H1 (cell line): Measurements from ENCODE around the gene RYR3. TPM values are rescaled to one million over a fixed set of nuclear protein-coding genes. Genes with fewer than 3 reads are reported as not detected.

ENCODE experiments used
- CTCF ChIA-PET: fragments of 300-600 bp; sonication (Branson Sonifier 250); formaldehyde crosslinking; loops from one replicate; lab custom pipeline; 2021; ENCODE audit not compliant: partially characterized antibody; lab: Charles Lee
- POLR2A ChIA-PET: fragments of 300-600 bp; sonication (Branson Sonifier 250); formaldehyde crosslinking; loops from one replicate; lab custom pipeline; 2021; ENCODE audit warnings: inconsistent platforms; ENCODE audit not compliant: partially characterized antibody; lab: Charles Lee
- DNase-seq, 2 experiments: peaks; one replicate each; pipeline versions ENCODE4 v3.0.0 to v3.0.0-alpha.2; 2010 to 2022; ENCODE audit warnings: low spot score in 2 of 2, low read depth in 1 of 2, mixed read lengths in 1 of 2
- FAIRE-seq: peaks from 2 replicates; lab custom pipeline; 2011; peaks lifted over from hg19 to GRCh38; lab: Jason Lieb, UNC
- H2AFZ ChIP-seq: 2 replicates; pipeline ENCODE4 v1.8.1; 2012; ENCODE audit warnings: low read length, inconsistent platforms
- H2AK5ac ChIP-seq: 2 replicates; pipeline ENCODE4 v1.6.1; 2013; ENCODE audit warnings: low read depth, low read length
- H2BK120ac ChIP-seq: replicated peaks from 2 replicates; pipeline ENCODE3; 2013; ENCODE audit warnings: low read depth, low read length, inconsistent platforms
- H2BK12ac ChIP-seq: 2 replicates; pipeline ENCODE4 v1.6.1; 2013; ENCODE audit warnings: low read depth, low read length
- H2BK15ac ChIP-seq: 2 replicates; pipeline ENCODE4 v1.6.1; 2013; ENCODE audit warnings: low read length
- H2BK20ac ChIP-seq: 2 replicates; pipeline ENCODE4 v1.6.1; 2013; ENCODE audit warnings: low read length
- H2BK5ac ChIP-seq: 2 replicates; pipeline ENCODE4 v1.6.1; 2013; ENCODE audit warnings: low read depth, low read length
- H3K14ac ChIP-seq: 2 replicates; pipeline ENCODE4 v1.6.1; 2013; ENCODE audit warnings: inconsistent platforms; ENCODE audit not compliant: insufficient read length
- H3K18ac ChIP-seq: 2 replicates; pipeline ENCODE4 v1.6.1; 2013; ENCODE audit warnings: low read length; ENCODE audit errors: extremely low read depth
- H3K23ac ChIP-seq: 2 replicates; pipeline ENCODE4 v1.6.1; 2013; ENCODE audit warnings: inconsistent platforms; ENCODE audit not compliant: insufficient read length
- H3K23me2 ChIP-seq: 2 replicates; pipeline ENCODE4 v1.6.1; 2013; ENCODE audit warnings: low read depth, low read length
- H3K27ac ChIP-seq: 2 replicates; pipeline ENCODE4 v1.6.1; 2011; ENCODE audit warnings: low read depth, low read length, inconsistent platforms
- H3K27me3 ChIP-seq, 4 experiments: replicated peaks in 1 of 4; 1 replicate in 1 of 4; 2 replicates in 3 of 4; pipeline versions ENCODE4 v1.6.1 to v1.8.1; 2011 to 2013; ENCODE audit warnings: low read length in 3 of 4, mild to moderate bottlenecking in 3 of 4, inconsistent platforms in 2 of 4, mixed read lengths in 2 of 4, moderate library complexity in 1 of 4; ENCODE audit not compliant: control insufficient read depth in 3 of 4, insufficient read depth in 3 of 4; ENCODE audit errors: extremely low read depth in 1 of 4
- H3K36me3 ChIP-seq, 4 experiments: 2 replicates each; pipeline versions ENCODE4 v1.6.1 to v1.8.1; 2011 to 2013; ENCODE audit warnings: mild to moderate bottlenecking in 4 of 4, low read length in 3 of 4, moderate library complexity in 2 of 4, control low read depth in 1 of 4, inconsistent platforms in 1 of 4; ENCODE audit not compliant: insufficient read depth in 4 of 4, control insufficient read depth in 2 of 4
- H3K4ac ChIP-seq: replicated peaks from 2 replicates; pipeline ENCODE3; 2013; ENCODE audit warnings: low read length, low read depth, mixed read lengths, inconsistent platforms; ENCODE audit not compliant: insufficient read length
- H3K4me1 ChIP-seq, 4 experiments: replicated peaks in 1 of 4; 1 replicate in 1 of 4; 2 replicates in 3 of 4; pipeline versions ENCODE4 v1.6.1 to v1.8.1; 2011 to 2013; ENCODE audit warnings: low read length in 3 of 4, inconsistent platforms in 2 of 4, mixed read lengths in 1 of 4; ENCODE audit not compliant: insufficient read depth in 4 of 4, control insufficient read depth in 3 of 4
- H3K4me2 ChIP-seq, 2 experiments: 2 replicates each; pipeline versions ENCODE4 v1.6.1 to v1.8.1; 2011 to 2013; ENCODE audit warnings: low read depth in 2 of 2, low read length in 2 of 2, control low read depth in 1 of 2, inconsistent platforms in 1 of 2, mild to moderate bottlenecking in 1 of 2; ENCODE audit not compliant: insufficient read depth in 1 of 2
- H3K4me3 ChIP-seq, 4 experiments: fragments of 200-600, 300-600 bp in 1 of 4; sonication (generic), shearing (Covaris generic), sonication (Bioruptor Twin) in 1 of 4; 2 replicates each; pipeline versions ENCODE4 v1.5.1 to v1.8.1; 2011 to 2016; ENCODE audit warnings: low read length in 4 of 4, low read depth in 3 of 4, control low read depth in 2 of 4, inconsistent platforms in 2 of 4, mild to moderate bottlenecking in 2 of 4, mixed read lengths in 1 of 4, moderate library complexity in 1 of 4; ENCODE audit not compliant: insufficient read depth in 2 of 4; ENCODE audit errors: extremely low read depth in 1 of 4
- H3K56ac ChIP-seq: replicated peaks from 2 replicates; pipeline ENCODE3; 2013; ENCODE audit warnings: low read depth, mild to moderate bottlenecking, mixed read lengths, low read length, inconsistent platforms; ENCODE audit not compliant: insufficient read length
- H3K79me1 ChIP-seq: 2 replicates; pipeline ENCODE4 v1.6.1; 2013; ENCODE audit warnings: low read depth, low read length, control low read depth
- H3K79me2 ChIP-seq, 2 experiments: 2 replicates each; pipeline versions ENCODE4 v1.6.1 to v1.8.1; 2012 to 2013; ENCODE audit warnings: low read length in 2 of 2, mild to moderate bottlenecking in 2 of 2, inconsistent platforms in 1 of 2; ENCODE audit not compliant: insufficient read depth in 2 of 2, control insufficient read depth in 1 of 2
- H3K9ac ChIP-seq, 4 experiments: replicated peaks in 1 of 4; 1 replicate in 1 of 4; 2 replicates in 3 of 4; pipeline versions ENCODE4 v1.6.1 to v1.8.1; 2011 to 2013; ENCODE audit warnings: low read depth in 3 of 4, low read length in 3 of 4, control low read depth in 2 of 4, mild to moderate bottlenecking in 2 of 4, moderate library complexity in 2 of 4, inconsistent platforms in 1 of 4; ENCODE audit errors: extremely low read depth in 1 of 4
- H3K9me3 ChIP-seq, 2 experiments: 2 replicates each; pipeline versions ENCODE4 v1.6.1 to v1.8.1; 2012 to 2013; ENCODE audit warnings: mild to moderate bottlenecking in 2 of 2, moderate library complexity in 2 of 2, control low read depth in 1 of 2, inconsistent platforms in 1 of 2, low read depth in 1 of 2, low read length in 1 of 2, mixed read lengths in 1 of 2; ENCODE audit not compliant: insufficient read depth in 2 of 2
- H4K20me1 ChIP-seq, 2 experiments: replicated peaks in 1 of 2; 2 replicates each; pipeline versions ENCODE3 to v1.8.1; 2011 to 2013; ENCODE audit warnings: inconsistent platforms in 2 of 2, low read length in 2 of 2, mild to moderate bottlenecking in 1 of 2; ENCODE audit not compliant: insufficient read depth in 2 of 2, control insufficient read depth in 1 of 2
- H4K5ac ChIP-seq: 2 replicates; pipeline ENCODE4 v1.6.1; 2013; ENCODE audit warnings: low read length, low read depth, mixed read lengths, inconsistent platforms; ENCODE audit not compliant: insufficient read length
- H4K8ac ChIP-seq: 2 replicates; pipeline ENCODE4 v1.8.0; 2013; ENCODE audit warnings: mild to moderate bottlenecking, moderate library complexity, low read length, inconsistent platforms; ENCODE audit not compliant: insufficient read depth; ENCODE audit errors: extremely low read depth
- H4K91ac ChIP-seq: replicated peaks from 2 replicates; pipeline ENCODE3; 2013; ENCODE audit warnings: low read length, mixed read lengths, inconsistent platforms; ENCODE audit not compliant: insufficient read length
- ASH2L ChIP-seq: fragments of 200-600, 300-600 bp; sonication (generic); IDR thresholded peaks from one replicate; pipeline ENCODE4 v1.7.1; 2017; ENCODE audit warnings: low read length
- BCL11A ChIP-seq, 2 experiments: IDR thresholded peaks; one replicate each; pipeline ENCODE4 v1.6.1; 2011; ENCODE audit warnings: low read depth in 2 of 2, low read length in 2 of 2, mild to moderate bottlenecking in 2 of 2
- CEBPB ChIP-seq: IDR thresholded peaks from 2 replicates; pipeline ENCODE4 v1.6.1; 2012; ENCODE audit warnings: low read depth, low read length
- CHD1 ChIP-seq: IDR thresholded peaks from 2 replicates; pipeline ENCODE4 v1.6.1; 2012; ENCODE audit warnings: low read depth, low read length, improper control_type of control experiment
- CTBP2 ChIP-seq: IDR thresholded peaks from 2 replicates; pipeline ENCODE4 v1.7.0; 2011; ENCODE audit warnings: borderline replicate concordance, mild to moderate bottlenecking, moderate library complexity, mixed read lengths, low read length; ENCODE audit not compliant: insufficient read depth, insufficient read length
- EP300 ChIP-seq, 2 experiments: IDR thresholded peaks; 1 replicate in 1 of 2; 2 replicates in 1 of 2; pipeline ENCODE4 v1.6.1; 2011 to 2012; ENCODE audit warnings: low read depth in 2 of 2, low read length in 2 of 2, mild to moderate bottlenecking in 2 of 2, borderline replicate concordance in 1 of 2, inconsistent platforms in 1 of 2, moderate library complexity in 1 of 2
- JUN ChIP-seq: IDR thresholded peaks from 2 replicates; pipeline ENCODE4 v1.6.1; 2011; ENCODE audit warnings: low read depth, mild to moderate bottlenecking, improper control_type of control experiment, low read length
- JUND ChIP-seq: IDR thresholded peaks from 2 replicates; pipeline ENCODE4 v1.6.1; 2011; ENCODE audit warnings: mild to moderate bottlenecking, improper control_type of control experiment, low read length
- NRF1 ChIP-seq: IDR thresholded peaks from 2 replicates; pipeline ENCODE4 v1.6.1; 2011; ENCODE audit warnings: mild to moderate bottlenecking, low read depth, low read length, improper control_type of control experiment
- YY1 ChIP-seq: IDR thresholded peaks from 2 replicates; pipeline ENCODE4 v1.6.1; 2011; ENCODE audit warnings: low read depth, mild to moderate bottlenecking, low read length
- WGBS, 2 experiments: shearing (Covaris generic) in 1 of 2; methylation state at CpG; one replicate each; pipeline versions ENCODE4 v1.1.6 to v1.1.7; 2013 to 2015; ENCODE audit warnings: low lambda C conversion rate in 2 of 2, mixed read lengths in 2 of 2, inconsistent platforms in 1 of 2, low coverage in 1 of 2, missing lambda C conversion rate in 1 of 2; ENCODE audit not compliant: insufficient replicate concordance in 2 of 2, insufficient coverage in 1 of 2, insufficient read length in 1 of 2; ENCODE audit errors: extremely low coverage in 1 of 2, missing lambda C conversion rate in 1 of 2; 5-methylcytosine and 5-hydroxymethylcytosine counted together
- polyA plus RNA-seq, 7 experiments: library from polyadenylated mRNA; depleted of rRNA in 3 of 7; stranded (reverse) in 5 of 7; unstranded in 2 of 7; fragments of >200 nt in 5 of 7; fragments of 200-250 nt in 2 of 7; gene quantifications; 1 replicate in 5 of 7; 2 replicates in 1 of 7; 4 replicates in 1 of 7; pipeline versions ENCODE4 v1.2.1 to v1.2.3, GENCODE V29; 2011 to 2013; ENCODE audit warnings: missing spikeins in 2 of 7, mixed read lengths in 2 of 7
- total RNA-seq: library from RNA; stranded (reverse); fragmentation: NEBNext Ultra II Directional; extraction: Animal tissue kit (Norgen Biotek cat#: 25700); gene quantifications from 2 replicates; pipeline ENCODE4 v1.2.1, GENCODE V29; 2021
- TF ChIP-seq, protein P1 (sequence below): IDR thresholded peaks from 2 replicates; pipeline ENCODE4 v1.6.1; 2012; ENCODE audit warnings: low read length, inconsistent platforms
- TF ChIP-seq, protein P2 (sequence below): IDR thresholded peaks from 2 replicates; pipeline ENCODE4 v1.6.1; 2011; ENCODE audit warnings: low read length, improper control_type of control experiment

RYR3 gene
- total and polyA plus RNA-seq, 2 of the 8 experiments (the other 6 are each of a cell fraction or from before 2014, with no cell fraction given) = 0.33 to 3.4 TPM

DNA sequence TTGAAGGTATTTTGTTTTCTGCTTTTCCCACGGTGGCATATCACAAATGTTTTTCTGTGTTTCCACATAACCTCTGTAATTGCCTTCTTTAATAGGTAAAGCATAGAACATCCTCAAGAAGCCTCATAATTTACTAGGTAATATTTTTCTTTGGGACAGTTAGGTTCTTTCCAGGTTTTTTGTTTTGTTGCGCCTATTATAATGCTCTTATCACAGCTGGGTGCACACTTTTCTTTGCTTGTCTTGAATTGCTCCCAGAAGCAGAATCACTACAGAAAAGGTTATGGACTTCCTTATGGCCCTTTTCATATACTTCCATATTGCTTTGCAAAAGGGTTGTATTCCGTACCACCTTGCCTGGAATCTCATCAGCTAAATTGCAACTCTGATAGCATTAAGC lies 213.5 kb downstream of the RYR3 start:
- H2BK20ac ChIP-seq = no peak overlapping the region
- H3K23ac ChIP-seq = no peak overlapping the region
- H3K36me3 ChIP-seq = no peaks in the 10 kb centered on the region
- no peaks in the 10 kb centered on the region for H3K27me3 ChIP-seq
- no peak overlapping the region for H2BK120ac ChIP-seq
- no peak overlapping the region for H2BK5ac ChIP-seq
- H3K4me3 ChIP-seq = no peak overlapping the region
- no peaks in the 10 kb centered on the region for H3K79me2 ChIP-seq
- WGBS, 2 experiments = 90% methylated on average over 3 of the region's 3 CpGs; no CpG with 5 or more reads in 1 of the 2 experiments
- CTCF ChIA-PET = interaction anchor here (0.6 kb wide), 1 partner anchor 56 kb away, joined by 3 read pairs; no protein-coding TSS in a partner anchor
- no peak overlapping the region for H4K8ac ChIP-seq
- no peak overlapping the region for H2AK5ac ChIP-seq
- H3K56ac ChIP-seq = no peak overlapping the region
- H2BK12ac ChIP-seq = no peak overlapping the region
- H3K23me2 ChIP-seq = no peaks in the 10 kb centered on the region
- H4K20me1 ChIP-seq = no peaks in the 10 kb centered on the region
- H4K5ac ChIP-seq = no peak overlapping the region
- no peak overlapping the region for H2BK15ac ChIP-seq
- no peaks in the 10 kb centered on the region for H3K79me1 ChIP-seq
- H2AFZ ChIP-seq = no peak overlapping the region
- H4K91ac ChIP-seq = no peak overlapping the region
- FAIRE-seq = no peak
- no peaks in the 10 kb centered on the region for H3K4me1 ChIP-seq
- H3K9ac ChIP-seq = no peak overlapping the region
- POLR2A ChIA-PET = no interaction called here
- no peak overlapping the region for H3K4ac ChIP-seq
- DNase-seq = no peak
- no peaks in the 10 kb centered on the region for H3K9me3 ChIP-seq
- no peak overlapping the region for H3K18ac ChIP-seq
- H3K27ac ChIP-seq = no peak overlapping the region
- no peak overlapping the region for H3K4me2 ChIP-seq
- no peak overlapping the region for H3K14ac ChIP-seq
- TF ChIP-seq ASH2L = no peak
- no peak for TF ChIP-seq EP300 (IDR thresholded peaks at IDR 0.05; ENCODE audit: borderline replicate concordance in 1 of 2, low read depth in 2 of 2, low read length in 2 of 2)
- TF ChIP-seq CTBP2 = no peak
- no peak for TF ChIP-seq YY1
- TF ChIP-seq, protein P1, sequence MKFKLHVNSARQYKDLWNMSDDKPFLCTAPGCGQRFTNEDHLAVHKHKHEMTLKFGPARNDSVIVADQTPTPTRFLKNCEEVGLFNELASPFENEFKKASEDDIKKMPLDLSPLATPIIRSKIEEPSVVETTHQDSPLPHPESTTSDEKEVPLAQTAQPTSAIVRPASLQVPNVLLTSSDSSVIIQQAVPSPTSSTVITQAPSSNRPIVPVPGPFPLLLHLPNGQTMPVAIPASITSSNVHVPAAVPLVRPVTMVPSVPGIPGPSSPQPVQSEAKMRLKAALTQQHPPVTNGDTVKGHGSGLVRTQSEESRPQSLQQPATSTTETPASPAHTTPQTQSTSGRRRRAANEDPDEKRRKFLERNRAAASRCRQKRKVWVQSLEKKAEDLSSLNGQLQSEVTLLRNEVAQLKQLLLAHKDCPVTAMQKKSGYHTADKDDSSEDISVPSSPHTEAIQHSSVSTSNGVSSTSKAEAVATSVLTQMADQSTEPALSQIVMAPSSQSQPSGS = no peak
- TF ChIP-seq BCL11A (IDR thresholded peaks at IDR 0.05; ENCODE audit: low read depth in 2 of 2, low read length in 2 of 2) = no peak
- no peak for TF ChIP-seq CHD1
- TF ChIP-seq CEBPB = no peak
- no peak for TF ChIP-seq NRF1
- no peak for TF ChIP-seq JUND
- TF ChIP-seq, protein P2, sequence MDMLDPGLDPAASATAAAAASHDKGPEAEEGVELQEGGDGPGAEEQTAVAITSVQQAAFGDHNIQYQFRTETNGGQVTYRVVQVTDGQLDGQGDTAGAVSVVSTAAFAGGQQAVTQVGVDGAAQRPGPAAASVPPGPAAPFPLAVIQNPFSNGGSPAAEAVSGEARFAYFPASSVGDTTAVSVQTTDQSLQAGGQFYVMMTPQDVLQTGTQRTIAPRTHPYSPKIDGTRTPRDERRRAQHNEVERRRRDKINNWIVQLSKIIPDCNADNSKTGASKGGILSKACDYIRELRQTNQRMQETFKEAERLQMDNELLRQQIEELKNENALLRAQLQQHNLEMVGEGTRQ = no peak
- TF ChIP-seq JUN = no peak
